ENCODE measurements around the gene BMP7. TPM values are rescaled to one million over a fixed set of nuclear protein-coding genes. Genes with fewer than 3 reads are reported as not detected.

Gene BMP7
- polyA plus RNA-seq, 4 donors: 0.92 to 3.4 TPM; not detected in 2

DNA sequence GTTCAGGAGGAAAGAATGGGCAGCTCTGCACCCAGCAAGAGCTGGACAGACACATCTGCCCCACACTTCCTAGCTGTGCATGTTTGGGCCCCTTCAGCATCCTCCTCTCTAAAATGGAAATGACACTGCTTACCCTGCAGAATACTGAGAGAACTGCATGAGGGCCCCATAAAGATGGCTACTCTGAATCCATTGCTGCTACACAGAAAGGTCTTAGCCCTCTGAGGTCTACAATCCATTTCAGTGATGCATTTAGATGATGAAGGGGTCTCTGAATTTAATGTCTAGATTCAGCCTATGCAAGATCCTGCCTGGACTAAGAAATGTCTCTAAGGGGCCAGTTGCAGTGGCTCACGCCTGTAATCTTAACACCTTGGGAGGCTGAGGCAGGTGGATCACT is 11.3 kb downstream of the BMP7 start:
- no peak for DNase-seq
- H3K27ac ChIP-seq (ENCODE audit: low read depth in 1 of 3, low read length in 2 of 3): no peak overlapping the region
- FAIRE-seq: no peak
- H3K9me3 ChIP-seq (ENCODE audit: control insufficient read depth in 2 of 2, insufficient read depth in 1 of 2, low read depth in 1 of 2, low read length in 1 of 2): no peaks in the 10 kb centered on the region
- peaks cover 0 to 6% (median 2%) of the 10 kb centered on the region in 3 donors for H3K27me3 ChIP-seq (ENCODE audit: control insufficient read depth in 3 of 3, insufficient read depth in 3 of 3, low read length in 3 of 3)
- no peak overlapping the region for H3K4me3 ChIP-seq (ENCODE audit: low read depth in 1 of 3, low read length in 3 of 3)
- no peaks in the 10 kb centered on the region for H3K36me3 ChIP-seq (ENCODE audit: control insufficient read depth in 3 of 3, insufficient read depth in 2 of 3, low read depth in 1 of 3, low read length in 3 of 3)
- WGBS, 3 donors: 74 to 81% (median 77%) methylated on average over 1 of the region's 1 CpG
- H3K4me1 ChIP-seq (ENCODE audit: control insufficient read depth in 3 of 3, insufficient read depth in 2 of 3, low read depth in 1 of 3, low read length in 2 of 3): peaks cover 0 to 4% (median 0%) of the 10 kb centered on the region in 3 donors

DNA sequence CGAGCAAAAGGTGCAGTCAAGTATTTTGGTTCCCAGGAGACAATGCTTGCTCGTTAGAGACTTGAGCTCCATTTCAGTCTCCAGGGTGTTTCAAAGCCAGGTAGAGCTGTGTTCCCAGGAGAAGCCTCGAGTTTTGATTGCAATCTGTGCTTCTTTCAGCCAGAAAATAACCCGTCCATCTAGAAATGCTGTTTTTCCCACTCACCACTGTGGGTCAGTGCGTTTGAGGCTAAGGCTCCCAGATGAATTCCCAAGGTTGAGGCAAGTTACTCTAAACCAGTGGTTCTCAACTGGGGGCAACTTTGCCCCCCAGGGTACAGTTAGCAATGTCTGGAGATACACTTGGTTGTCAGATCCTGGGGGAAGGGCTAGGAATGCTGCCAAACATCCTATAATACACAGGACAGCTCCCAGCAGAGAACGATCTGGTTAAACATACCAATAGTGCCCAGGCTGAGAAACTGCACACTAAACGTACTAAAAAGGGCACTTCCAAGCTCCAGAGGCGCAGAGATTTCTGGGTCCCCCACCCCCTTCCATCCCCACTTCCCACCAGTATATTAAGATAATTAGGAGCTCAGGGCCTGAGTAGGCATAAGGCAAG is 13.8 kb downstream of the BMP7 start:
- H3K4me3 ChIP-seq (ENCODE audit: low read depth in 1 of 3, low read length in 3 of 3): no peak overlapping the region
- DNase-seq: no peak
- H3K36me3 ChIP-seq (ENCODE audit: control insufficient read depth in 3 of 3, insufficient read depth in 2 of 3, low read depth in 1 of 3, low read length in 3 of 3): no peaks in the 10 kb centered on the region
- no peak overlapping the region for H3K27ac ChIP-seq (ENCODE audit: low read depth in 1 of 3, low read length in 2 of 3)
- H3K4me1 ChIP-seq (ENCODE audit: control insufficient read depth in 3 of 3, insufficient read depth in 2 of 3, low read depth in 1 of 3, low read length in 2 of 3): no peaks in the 10 kb centered on the region
- H3K9me3 ChIP-seq (ENCODE audit: control insufficient read depth in 2 of 2, insufficient read depth in 1 of 2, low read depth in 1 of 2, low read length in 1 of 2): peaks cover 0 to 2% of the 10 kb centered on the region in 2 donors
- peaks cover 0 to 2% (median 0%) of the 10 kb centered on the region in 3 donors for H3K27me3 ChIP-seq (ENCODE audit: control insufficient read depth in 3 of 3, insufficient read depth in 3 of 3, low read length in 3 of 3)
- 51 to 59% (median 56%) methylated on average over 8 of the region's 8 CpGs for WGBS, 3 donors
- no peak for FAIRE-seq

DNA sequence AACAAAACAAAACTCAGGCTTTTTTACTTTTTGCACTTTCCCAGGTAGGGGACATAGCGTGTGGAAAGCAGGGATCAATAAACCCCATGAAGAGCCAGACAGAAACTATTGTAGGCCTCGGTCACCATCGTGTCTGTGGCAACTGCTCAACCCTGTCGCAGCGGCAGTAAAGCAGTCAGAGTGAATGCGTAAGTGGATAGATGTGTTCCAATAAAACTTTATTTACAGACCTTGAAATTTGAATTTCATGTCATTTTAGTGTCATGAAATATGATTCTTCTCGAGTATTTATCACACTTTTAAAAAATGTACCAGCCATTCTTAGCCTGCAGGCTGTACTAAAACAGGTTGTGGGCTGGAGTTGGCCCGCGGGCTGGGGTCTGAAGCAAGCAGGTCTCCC is 14.5 kb downstream of the BMP7 start:
- FAIRE-seq (no peak), DNase-seq (no peak)
- Histone ChIP-seq H3K4me1 (ENCODE audit: control insufficient read depth in 3 of 3, insufficient read depth in 2 of 3, low read depth in 1 of 3, low read length in 2 of 3) (no peaks in the 10 kb centered on the region), H3K9me3 (ENCODE audit: control insufficient read depth in 2 of 2, insufficient read depth in 1 of 2, low read depth in 1 of 2, low read length in 1 of 2) (peaks cover 0 to 2% of the 10 kb centered on the region in 2 donors), H3K36me3 (ENCODE audit: control insufficient read depth in 3 of 3, insufficient read depth in 2 of 3, low read depth in 1 of 3, low read length in 3 of 3) (no peaks in the 10 kb centered on the region), H3K27ac (ENCODE audit: low read depth in 1 of 3, low read length in 2 of 3) (no peak overlapping the region), H3K4me3 (ENCODE audit: low read depth in 1 of 3, low read length in 3 of 3) (no peak overlapping the region), H3K27me3 (ENCODE audit: control insufficient read depth in 3 of 3, insufficient read depth in 3 of 3, low read length in 3 of 3) (peaks cover 0 to 2% (median 0%) of the 10 kb centered on the region in 3 donors)
- 86 to 90% (median 87%) methylated on average over 9 of the region's 9 CpGs for WGBS, 3 donors

DNA sequence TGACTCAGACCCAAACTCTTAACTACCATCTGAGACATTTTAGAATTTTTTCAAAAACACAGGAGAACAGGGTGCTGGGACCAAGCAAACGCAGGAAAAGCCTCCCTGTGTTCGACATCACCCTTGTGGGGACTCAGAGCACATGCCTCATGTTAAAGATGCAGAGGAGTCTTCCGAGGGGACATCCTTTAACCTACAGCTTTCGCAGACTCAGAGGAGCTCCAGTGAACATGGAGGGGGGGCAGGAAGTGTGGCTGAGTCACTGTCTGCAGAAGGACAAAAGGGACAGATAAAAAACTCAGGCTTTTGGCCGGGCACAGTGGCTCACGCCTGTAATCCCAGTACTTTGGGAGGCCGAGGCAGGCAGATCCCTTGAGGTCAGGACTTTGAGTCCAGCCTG is 15.1 kb downstream of the BMP7 start:
- no peak overlapping the region for H3K27ac ChIP-seq (ENCODE audit: low read depth in 1 of 3, low read length in 2 of 3)
- 55 to 62% (median 59%) methylated on average over 7 of the region's 7 CpGs for WGBS, 3 donors
- H3K4me1 ChIP-seq (ENCODE audit: control insufficient read depth in 3 of 3, insufficient read depth in 2 of 3, low read depth in 1 of 3, low read length in 2 of 3): no peaks in the 10 kb centered on the region
- no peak for FAIRE-seq
- no peaks in the 10 kb centered on the region for H3K36me3 ChIP-seq (ENCODE audit: control insufficient read depth in 3 of 3, insufficient read depth in 2 of 3, low read depth in 1 of 3, low read length in 3 of 3)
- no peak overlapping the region for H3K4me3 ChIP-seq (ENCODE audit: low read depth in 1 of 3, low read length in 3 of 3)
- H3K27me3 ChIP-seq (ENCODE audit: control insufficient read depth in 3 of 3, insufficient read depth in 3 of 3, low read length in 3 of 3): peaks cover 0 to 2% (median 0%) of the 10 kb centered on the region in 3 donors
- peaks cover 0 to 2% of the 10 kb centered on the region in 2 donors for H3K9me3 ChIP-seq (ENCODE audit: control insufficient read depth in 2 of 2, insufficient read depth in 1 of 2, low read depth in 1 of 2, low read length in 1 of 2)
- DNase-seq: no peak

DNA sequence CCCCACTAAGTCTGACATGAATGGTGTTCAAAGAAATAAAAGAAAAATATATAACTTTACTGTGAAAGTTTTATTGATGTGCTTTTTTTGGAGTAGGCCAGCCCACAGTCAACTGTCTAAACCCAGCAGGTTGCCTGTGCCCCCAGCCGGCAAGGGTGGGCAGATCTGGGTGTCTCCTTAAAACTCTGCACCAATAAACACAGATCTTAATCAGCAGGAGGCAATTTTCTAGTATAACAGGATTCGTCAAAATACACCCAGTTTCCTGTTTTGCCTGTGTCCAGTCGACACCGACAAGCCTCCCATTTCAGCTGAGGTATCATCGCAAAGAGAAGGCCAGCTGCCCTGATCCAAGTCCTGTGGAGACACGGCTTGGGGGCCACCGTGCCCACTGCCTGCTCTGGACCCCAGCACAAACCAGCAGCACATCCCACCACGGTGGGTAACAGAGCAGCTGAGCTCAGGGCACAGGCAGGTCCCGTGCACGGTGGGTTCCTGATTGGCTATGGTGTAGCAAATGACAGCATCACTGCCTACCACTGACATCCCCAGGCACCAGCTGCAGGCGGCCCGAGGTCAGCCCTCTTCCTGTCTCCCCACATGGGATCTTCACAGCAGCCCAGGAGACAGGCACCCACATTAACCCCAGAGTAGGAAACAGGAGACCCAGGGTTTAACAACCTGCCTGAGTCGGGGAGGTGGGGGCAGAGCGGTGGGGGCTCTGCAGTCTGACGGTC is 15.7 kb downstream of the BMP7 start:
- Histone ChIP-seq H3K4me3 (ENCODE audit: low read depth in 1 of 3, low read length in 3 of 3) (no peak overlapping the region), H3K27ac (ENCODE audit: low read depth in 1 of 3, low read length in 2 of 3) (no peak overlapping the region), H3K36me3 (ENCODE audit: control insufficient read depth in 3 of 3, insufficient read depth in 2 of 3, low read depth in 1 of 3, low read length in 3 of 3) (no peaks in the 10 kb centered on the region), H3K27me3 (ENCODE audit: control insufficient read depth in 3 of 3, insufficient read depth in 3 of 3, low read length in 3 of 3) (peaks cover 0 to 2% (median 0%) of the 10 kb centered on the region in 3 donors), H3K9me3 (ENCODE audit: control insufficient read depth in 2 of 2, insufficient read depth in 1 of 2, low read depth in 1 of 2, low read length in 1 of 2) (peaks cover 0 to 2% of the 10 kb centered on the region in 2 donors), H3K4me1 (ENCODE audit: control insufficient read depth in 3 of 3, insufficient read depth in 2 of 3, low read depth in 1 of 3, low read length in 2 of 3) (no peaks in the 10 kb centered on the region)
- DNase-seq (no peak), FAIRE-seq (no peak)
- WGBS, 3 donors: 47 to 70% (median 50%) methylated on average over 15 of the region's 15 CpGs

DNA sequence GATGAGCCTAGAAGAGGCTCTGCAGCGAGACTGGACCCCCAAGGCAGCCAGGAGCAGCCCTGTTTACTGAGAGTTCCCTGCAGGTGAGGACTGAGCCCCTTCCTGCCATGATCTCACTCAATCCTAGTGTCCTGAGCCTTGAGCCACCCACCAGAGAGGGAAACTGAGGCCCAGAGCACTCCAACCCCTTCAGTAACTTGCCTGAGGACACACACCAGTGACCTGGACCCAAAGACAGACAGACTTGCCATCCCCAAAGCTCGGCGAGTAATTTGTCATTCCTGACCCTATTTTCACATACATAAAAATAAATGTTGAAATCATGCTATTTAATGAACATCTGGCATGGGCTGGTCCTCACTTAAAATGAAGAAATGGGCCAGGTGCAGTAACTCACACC is 16.7 kb downstream of the BMP7 start:
- no peak for FAIRE-seq
- peaks cover 0 to 1% (median 0%) of the 10 kb centered on the region in 3 donors for H3K27me3 ChIP-seq (ENCODE audit: control insufficient read depth in 3 of 3, insufficient read depth in 3 of 3, low read length in 3 of 3)

DNA sequence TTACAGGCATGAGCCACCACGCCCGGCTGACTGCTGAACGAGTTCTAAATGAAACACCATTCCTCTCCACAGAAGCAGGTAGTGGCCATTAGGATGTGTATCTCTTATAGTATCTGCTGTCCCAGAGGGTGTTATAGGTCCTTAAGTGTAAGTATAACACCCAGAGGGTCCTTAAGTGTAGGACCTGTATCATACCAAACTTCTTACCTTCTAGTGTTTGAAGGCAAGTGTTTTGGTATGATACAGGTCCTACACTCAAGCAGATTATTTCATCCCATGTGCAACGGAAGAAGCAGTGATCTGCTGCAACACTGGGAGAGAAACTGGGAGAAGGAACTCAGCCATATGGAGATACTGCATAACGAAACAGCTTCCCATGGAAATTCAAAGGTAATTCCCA is 17.4 kb downstream of the BMP7 start:
- DNase-seq (no peak), FAIRE-seq (no peak)
- no peaks in the 10 kb centered on the region for H3K4me1 ChIP-seq (ENCODE audit: control insufficient read depth in 3 of 3, insufficient read depth in 2 of 3, low read depth in 1 of 3, low read length in 2 of 3)
- H3K4me3 ChIP-seq (ENCODE audit: low read depth in 1 of 3, low read length in 3 of 3): no peak overlapping the region
- H3K27ac ChIP-seq (ENCODE audit: low read depth in 1 of 3, low read length in 2 of 3): no peak overlapping the region
- no peaks in the 10 kb centered on the region for H3K36me3 ChIP-seq (ENCODE audit: control insufficient read depth in 3 of 3, insufficient read depth in 2 of 3, low read depth in 1 of 3, low read length in 3 of 3)
- peaks cover 0 to 2% of the 10 kb centered on the region in 2 donors for H3K9me3 ChIP-seq (ENCODE audit: control insufficient read depth in 2 of 2, insufficient read depth in 1 of 2, low read depth in 1 of 2, low read length in 1 of 2)
- no peaks in the 10 kb centered on the region for H3K27me3 ChIP-seq (ENCODE audit: control insufficient read depth in 3 of 3, insufficient read depth in 3 of 3, low read length in 3 of 3)
- WGBS, 3 donors: 85 to 89% (median 89%) methylated on average over 5 of the region's 5 CpGs

More for the DNA sequence above, 16.7 kb downstream of the BMP7 start:
- no peak for DNase-seq
- H3K36me3 ChIP-seq (ENCODE audit: control insufficient read depth in 3 of 3, insufficient read depth in 2 of 3, low read depth in 1 of 3, low read length in 3 of 3): no peaks in the 10 kb centered on the region
- H3K9me3 ChIP-seq (ENCODE audit: control insufficient read depth in 2 of 2, insufficient read depth in 1 of 2, low read depth in 1 of 2, low read length in 1 of 2): peaks cover 0 to 2% of the 10 kb centered on the region in 2 donors
- no peak overlapping the region for H3K27ac ChIP-seq (ENCODE audit: low read depth in 1 of 3, low read length in 2 of 3)
- no peak overlapping the region for H3K4me3 ChIP-seq (ENCODE audit: low read depth in 1 of 3, low read length in 3 of 3)
- 84 to 89% (median 87%) methylated on average over 3 of the region's 3 CpGs for WGBS, 3 donors
- H3K4me1 ChIP-seq (ENCODE audit: control insufficient read depth in 3 of 3, insufficient read depth in 2 of 3, low read depth in 1 of 3, low read length in 2 of 3): no peaks in the 10 kb centered on the region

DNA sequence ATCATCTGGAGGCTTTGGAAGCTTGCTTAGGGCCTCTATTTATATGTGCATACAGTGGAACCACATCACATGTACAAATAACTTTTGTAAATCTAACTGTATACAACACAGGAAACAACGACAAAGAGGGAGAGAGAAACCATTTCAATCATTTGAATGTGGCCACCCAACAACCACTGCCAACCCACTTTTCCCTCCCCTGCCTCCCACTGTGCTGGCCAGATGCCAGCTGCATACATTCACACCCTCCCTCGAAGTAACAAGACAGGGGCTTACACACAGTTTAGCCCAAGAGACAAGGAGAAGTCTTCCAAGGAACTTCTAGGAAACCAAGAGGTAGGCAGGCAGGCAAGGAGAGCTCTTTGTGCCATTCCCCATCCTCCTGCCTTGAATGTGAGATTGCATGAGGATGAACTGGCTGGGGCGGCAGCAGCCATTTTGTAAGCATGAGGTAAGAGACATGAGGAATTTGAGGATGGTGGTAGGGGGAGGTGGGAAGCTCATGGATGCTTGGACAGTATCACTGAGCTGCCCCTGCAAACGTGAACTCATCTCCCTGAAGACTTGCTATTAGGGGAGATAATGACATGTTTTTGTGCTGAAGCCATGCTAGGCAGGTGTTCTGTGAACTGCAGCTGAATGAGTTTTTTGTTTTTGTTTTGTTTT is 18.2 kb downstream of the BMP7 start:
- Histone ChIP-seq H3K36me3 (ENCODE audit: control insufficient read depth in 3 of 3, insufficient read depth in 2 of 3, low read depth in 1 of 3, low read length in 3 of 3) (no peaks in the 10 kb centered on the region), H3K27ac (ENCODE audit: low read depth in 1 of 3, low read length in 2 of 3) (no peak overlapping the region), H3K27me3 (ENCODE audit: control insufficient read depth in 3 of 3, insufficient read depth in 3 of 3, low read length in 3 of 3) (no peaks in the 10 kb centered on the region), H3K4me3 (ENCODE audit: low read depth in 1 of 3, low read length in 3 of 3) (no peak overlapping the region), H3K9me3 (ENCODE audit: control insufficient read depth in 2 of 2, insufficient read depth in 1 of 2, low read depth in 1 of 2, low read length in 1 of 2) (peaks cover 0 to 2% of the 10 kb centered on the region in 2 donors), H3K4me1 (ENCODE audit: control insufficient read depth in 3 of 3, insufficient read depth in 2 of 3, low read depth in 1 of 3, low read length in 2 of 3) (no peaks in the 10 kb centered on the region)
- FAIRE-seq (no peak), DNase-seq (no peak)
- 67 to 72% (median 69%) methylated on average over 4 of the region's 4 CpGs for WGBS, 3 donors
